Stomach (tissue), 4 donors: ENCODE measurements around the gene UNC119B.

ENCODE experiments used
- EP300 ChIP-seq: sonication (generic); formaldehyde crosslinking; IDR thresholded peaks from one replicate; pipeline ENCODE4 v1.6.1; 2017; ENCODE audit warnings: antibody characterized with exemption
- POLR2A ChIP-seq, 4 donors: fragments of 450-650 bp; IDR thresholded peaks; one replicate each; pipeline ENCODE4 v1.6.1; 2016; ENCODE audit warnings: antibody characterized with exemption in 4 of 4, control low read depth in 2 of 4, mild to moderate bottlenecking in 1 of 4, moderate library complexity in 1 of 4
- POLR2AphosphoS5 ChIP-seq, 3 donors: sonication (generic); formaldehyde crosslinking; IDR thresholded peaks; one replicate each; pipeline ENCODE4 v1.6.1; 2016; ENCODE audit warnings: antibody characterized with exemption in 3 of 3
- TF ChIP-seq, protein P1 (sequence below), 7 experiments: fragments of 450-650 bp in 4 of 7; fragments of 200-600 bp in 3 of 7; sonication (generic) in 3 of 7; IDR thresholded peaks; one replicate each; pipeline ENCODE4 v1.5.1; 2016 to 2019; ENCODE audit warnings: antibody characterized with exemption in 7 of 7, control low read depth in 2 of 7, mild to moderate bottlenecking in 1 of 7

DNA sequence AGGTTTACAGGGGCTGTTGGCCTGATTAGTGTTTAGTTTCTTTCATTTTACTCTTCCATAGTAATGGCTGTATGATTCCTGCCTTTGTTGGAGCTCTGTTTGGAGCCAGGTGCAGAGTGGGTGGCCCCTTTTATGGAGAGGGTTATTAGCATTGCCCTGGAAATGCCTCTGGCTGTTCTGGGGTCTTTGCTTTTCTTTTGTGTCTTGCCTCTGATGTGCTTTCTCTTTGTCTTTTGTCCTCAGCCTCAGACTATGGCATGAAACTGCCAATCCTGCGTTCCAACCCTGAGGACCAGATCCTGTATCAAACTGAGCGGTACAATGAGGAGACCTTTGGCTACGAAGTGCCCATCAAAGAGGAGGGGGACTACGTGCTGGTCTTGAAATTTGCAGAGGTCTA, 16.4 kb upstream of the UNC119B start:
- TF ChIP-seq, protein P1, sequence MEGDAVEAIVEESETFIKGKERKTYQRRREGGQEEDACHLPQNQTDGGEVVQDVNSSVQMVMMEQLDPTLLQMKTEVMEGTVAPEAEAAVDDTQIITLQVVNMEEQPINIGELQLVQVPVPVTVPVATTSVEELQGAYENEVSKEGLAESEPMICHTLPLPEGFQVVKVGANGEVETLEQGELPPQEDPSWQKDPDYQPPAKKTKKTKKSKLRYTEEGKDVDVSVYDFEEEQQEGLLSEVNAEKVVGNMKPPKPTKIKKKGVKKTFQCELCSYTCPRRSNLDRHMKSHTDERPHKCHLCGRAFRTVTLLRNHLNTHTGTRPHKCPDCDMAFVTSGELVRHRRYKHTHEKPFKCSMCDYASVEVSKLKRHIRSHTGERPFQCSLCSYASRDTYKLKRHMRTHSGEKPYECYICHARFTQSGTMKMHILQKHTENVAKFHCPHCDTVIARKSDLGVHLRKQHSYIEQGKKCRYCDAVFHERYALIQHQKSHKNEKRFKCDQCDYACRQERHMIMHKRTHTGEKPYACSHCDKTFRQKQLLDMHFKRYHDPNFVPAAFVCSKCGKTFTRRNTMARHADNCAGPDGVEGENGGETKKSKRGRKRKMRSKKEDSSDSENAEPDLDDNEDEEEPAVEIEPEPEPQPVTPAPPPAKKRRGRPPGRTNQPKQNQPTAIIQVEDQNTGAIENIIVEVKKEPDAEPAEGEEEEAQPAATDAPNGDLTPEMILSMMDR (IDR thresholded peaks at IDR 0.05), result no peak
- TF ChIP-seq POLR2A (IDR thresholded peaks at IDR 0.05) (no peak), POLR2AphosphoS5 (IDR thresholded peaks at IDR 0.05) (no peak), EP300 (no peak)
